BE2C (cell line): ENCODE results near the gene EIF5A2.
"Not testable (repeated sequence)": the region's sequence is repeated elsewhere in the genome, so short reads cannot be mapped to it uniquely, and the experiment has no call there.

Experiments used
- DNase-seq: peaks from one replicate; pipeline ENCODE4 v3.0.0-alpha.2; 2020
- H3K27me3 ChIP-seq: fragments of 250-450 bp; sonication (Bioruptor Pico); 2 replicates; pipeline ENCODE4 v1.5.1; 2020; ENCODE audit warnings: mild to moderate bottlenecking
- H3K36me3 ChIP-seq: fragments of 250-450 bp; sonication (Bioruptor Pico); 2 replicates; pipeline ENCODE4 v1.5.1; 2020; ENCODE audit warnings: mild to moderate bottlenecking
- H3K4me1 ChIP-seq: fragments of 250-450 bp; sonication (Bioruptor Pico); 2 replicates; pipeline ENCODE4 v1.5.1; 2020
- H3K4me3 ChIP-seq: 2 replicates; pipeline ENCODE4 v1.5.1; 2011; ENCODE audit warnings: low read depth, low read length
- H3K9me3 ChIP-seq: fragments of 250-450 bp; sonication (Bioruptor Pico); 2 replicates; pipeline ENCODE4 v1.5.1; 2020
- TF ChIP-seq, protein P1 (sequence below): IDR thresholded peaks from 2 replicates; pipeline ENCODE4 v1.5.1; 2012; ENCODE audit warnings: mild to moderate bottlenecking, low read depth, low read length

The EIF5A2 gene

DNA sequence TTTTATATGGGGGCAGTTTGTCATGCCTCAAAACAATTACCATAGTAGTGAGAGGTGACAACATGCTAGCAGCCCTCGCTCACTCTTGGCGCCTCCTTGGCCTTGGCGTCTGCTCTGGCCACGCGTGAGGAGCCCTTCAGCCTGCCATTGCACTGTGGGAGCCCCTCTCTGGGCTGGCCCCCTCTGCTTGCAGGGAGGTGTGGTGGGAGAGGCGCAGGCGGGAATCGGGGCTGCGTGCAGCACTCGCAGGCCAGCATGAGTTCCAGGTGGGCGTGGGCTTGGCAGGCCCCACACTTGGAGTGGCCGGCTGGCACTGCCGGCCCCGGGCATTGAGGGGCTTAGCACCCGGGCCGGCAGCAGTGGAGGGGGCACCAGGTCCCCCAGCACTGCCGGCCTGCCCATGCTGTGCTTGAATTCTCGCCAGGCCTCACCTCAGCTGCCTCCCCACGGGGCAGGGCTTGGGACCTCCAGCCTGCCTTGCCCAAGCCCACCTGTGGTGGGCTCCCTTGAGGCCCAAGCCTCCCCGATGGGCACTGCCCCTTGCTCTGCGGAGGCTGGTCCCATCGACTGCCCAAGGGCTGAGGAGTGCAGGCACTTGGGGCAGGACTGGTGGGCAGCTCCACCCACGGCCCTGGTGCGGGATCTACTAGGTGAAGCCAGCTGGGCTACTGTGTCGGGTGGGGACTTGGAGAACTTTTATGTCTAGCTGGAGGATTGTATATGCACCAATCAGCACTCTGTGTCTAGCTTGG, 38.8 kb upstream of the EIF5A2 start:
- H3K36me3 ChIP-seq = no peaks in the 10 kb centered on the region
- H3K4me1 ChIP-seq = no peaks in the 10 kb centered on the region
- TF ChIP-seq, protein P1, sequence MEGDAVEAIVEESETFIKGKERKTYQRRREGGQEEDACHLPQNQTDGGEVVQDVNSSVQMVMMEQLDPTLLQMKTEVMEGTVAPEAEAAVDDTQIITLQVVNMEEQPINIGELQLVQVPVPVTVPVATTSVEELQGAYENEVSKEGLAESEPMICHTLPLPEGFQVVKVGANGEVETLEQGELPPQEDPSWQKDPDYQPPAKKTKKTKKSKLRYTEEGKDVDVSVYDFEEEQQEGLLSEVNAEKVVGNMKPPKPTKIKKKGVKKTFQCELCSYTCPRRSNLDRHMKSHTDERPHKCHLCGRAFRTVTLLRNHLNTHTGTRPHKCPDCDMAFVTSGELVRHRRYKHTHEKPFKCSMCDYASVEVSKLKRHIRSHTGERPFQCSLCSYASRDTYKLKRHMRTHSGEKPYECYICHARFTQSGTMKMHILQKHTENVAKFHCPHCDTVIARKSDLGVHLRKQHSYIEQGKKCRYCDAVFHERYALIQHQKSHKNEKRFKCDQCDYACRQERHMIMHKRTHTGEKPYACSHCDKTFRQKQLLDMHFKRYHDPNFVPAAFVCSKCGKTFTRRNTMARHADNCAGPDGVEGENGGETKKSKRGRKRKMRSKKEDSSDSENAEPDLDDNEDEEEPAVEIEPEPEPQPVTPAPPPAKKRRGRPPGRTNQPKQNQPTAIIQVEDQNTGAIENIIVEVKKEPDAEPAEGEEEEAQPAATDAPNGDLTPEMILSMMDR = no peak
- no peak for DNase-seq
- H3K9me3 ChIP-seq = no peaks in the 10 kb centered on the region
- H3K4me3 ChIP-seq = no peak overlapping the region
- no peaks in the 10 kb centered on the region for H3K27me3 ChIP-seq

GRCh38 chr3:170942011-170942410, 33.6 kb upstream of the EIF5A2 start:
- H3K27me3 ChIP-seq = no peaks in the 10 kb centered on the region
- H3K4me3 ChIP-seq = no peak overlapping the region
- H3K9me3 ChIP-seq = 0 out of 2 replicates have a peak, but pooled peaks cover 3% of the 10 kb centered on the region
- no peaks in the 10 kb centered on the region for H3K4me1 ChIP-seq
- no peak for DNase-seq
- TF ChIP-seq, protein P1 = no peak
- H3K36me3 ChIP-seq = no peaks in the 10 kb centered on the region

DNA sequence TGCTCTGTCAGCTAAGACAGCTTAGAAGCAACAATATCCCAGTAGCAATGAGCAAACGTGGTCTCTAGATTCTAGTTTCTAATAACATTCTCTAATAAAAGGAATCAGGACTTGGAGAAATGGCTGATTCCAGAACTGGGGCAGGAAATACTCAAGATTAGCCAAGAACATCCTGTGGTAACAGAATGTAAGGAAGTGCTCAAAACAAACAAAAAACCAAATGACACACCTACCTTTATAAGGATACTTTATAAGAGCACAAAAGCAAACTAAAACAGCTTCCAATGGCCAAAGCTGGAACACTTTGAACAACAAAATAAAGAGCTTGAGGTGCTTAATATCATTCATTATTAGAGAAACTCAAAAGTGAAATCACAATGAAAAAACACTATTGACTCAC, 33.1 kb upstream of the EIF5A2 start:
- DNase-seq = no peak
- TF ChIP-seq, protein P1 = no peak

DNA sequence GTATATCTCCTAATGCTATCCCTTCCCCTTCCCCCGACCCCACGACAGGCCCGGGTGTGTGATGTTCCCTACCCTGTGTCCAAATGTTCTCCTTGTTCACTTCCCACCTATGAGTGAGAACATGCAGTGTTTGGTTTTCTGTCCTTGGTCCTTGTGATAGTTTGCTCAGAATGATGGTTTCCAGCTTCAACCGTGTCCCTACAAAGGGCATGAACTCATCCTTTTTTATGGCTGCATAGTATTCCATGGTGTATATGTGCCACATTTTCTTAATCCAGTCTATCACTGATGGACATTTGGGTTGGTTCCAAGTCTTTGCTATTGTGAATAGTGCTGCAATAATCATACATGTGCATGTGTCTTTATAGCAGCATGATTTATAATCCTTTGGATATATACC, 24.6 kb upstream of the EIF5A2 start:
- not testable (repeated sequence) for H3K27me3 ChIP-seq, DNase-seq, H3K36me3 ChIP-seq, H3K4me1 ChIP-seq, H3K4me3 ChIP-seq, H3K9me3 ChIP-seq

More for the DNA sequence above, 33.1 kb upstream of the EIF5A2 start:
- Histone ChIP-seq H3K9me3 (0 out of 2 replicates have a peak, but pooled peaks cover 3% of the 10 kb centered on the region), H3K4me1 (no peaks in the 10 kb centered on the region), H3K27me3 (no peaks in the 10 kb centered on the region), H3K4me3 (no peak overlapping the region), H3K36me3 (no peaks in the 10 kb centered on the region)

DNA sequence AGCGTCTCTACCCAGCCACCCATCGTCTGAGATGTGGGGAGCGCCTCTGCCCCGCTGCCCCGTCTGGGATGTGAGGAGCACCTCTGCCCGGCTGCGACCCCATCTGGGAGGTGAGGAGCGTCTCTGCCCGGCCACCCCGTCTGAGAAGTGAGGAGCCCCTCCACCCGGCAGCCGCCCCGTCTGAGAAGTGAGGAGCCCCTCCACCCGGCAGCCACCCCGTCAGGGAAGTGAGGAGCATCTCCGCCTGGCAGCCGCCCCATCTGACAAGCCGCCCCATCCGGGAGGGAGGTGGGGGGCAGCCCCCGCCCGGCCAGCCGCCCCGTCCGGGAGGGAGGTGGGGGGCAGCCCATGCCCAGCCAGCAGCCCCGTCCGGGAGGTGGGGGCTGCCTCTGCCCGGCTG, 15.1 kb upstream of the EIF5A2 start:
- not testable (repeated sequence) for H3K27me3 ChIP-seq, H3K36me3 ChIP-seq, DNase-seq, H3K4me1 ChIP-seq, H3K4me3 ChIP-seq, H3K9me3 ChIP-seq

DNA sequence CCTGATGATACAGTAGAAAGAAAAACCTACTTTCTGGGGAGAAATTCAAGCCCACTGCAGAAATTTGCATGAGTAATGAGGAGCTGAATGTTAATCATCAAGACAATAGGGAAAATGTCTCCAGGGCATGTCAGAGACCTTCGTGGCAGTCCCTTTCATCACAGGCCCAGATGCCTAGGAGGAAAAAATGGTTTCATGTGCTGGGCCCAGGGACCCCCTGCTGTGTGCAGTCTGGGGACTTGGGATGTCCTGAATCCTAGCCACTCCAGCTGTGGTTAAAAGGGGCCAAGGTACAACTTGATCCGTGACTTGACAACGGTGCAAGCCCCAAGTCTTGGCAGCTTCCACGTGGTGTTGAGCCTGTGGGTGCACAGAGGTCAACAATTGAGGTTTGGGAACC, 10.3 kb upstream of the EIF5A2 start:
- TF ChIP-seq, protein P1 = no peak
- H3K9me3 ChIP-seq = no peaks in the 10 kb centered on the region; the same call in 1 of the 2 replicates
- H3K36me3 ChIP-seq = no peaks in the 10 kb centered on the region
- no peak overlapping the region for H3K4me3 ChIP-seq
- H3K27me3 ChIP-seq = no peaks in the 10 kb centered on the region
- no peaks in the 10 kb centered on the region for H3K4me1 ChIP-seq
- DNase-seq = no peak

DNA sequence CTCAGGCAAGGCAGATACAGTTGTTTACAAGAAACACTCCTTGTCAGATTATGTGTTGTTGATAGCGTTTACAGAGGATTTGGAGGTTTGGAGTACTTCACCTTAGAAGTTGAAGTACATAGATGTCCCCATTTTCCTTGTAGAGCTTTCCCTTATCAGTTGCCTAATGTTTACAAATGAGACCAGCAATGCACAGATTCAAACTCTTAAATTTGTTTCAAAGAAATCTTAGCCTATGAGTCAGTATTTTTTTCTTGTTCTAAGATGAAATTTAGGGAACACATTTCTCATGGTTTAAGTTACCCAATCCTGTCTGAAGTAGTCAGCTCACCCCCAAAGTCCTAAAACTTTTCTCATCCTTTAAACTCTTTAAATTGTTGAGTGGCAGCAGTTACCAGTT, 6.3 kb upstream of the EIF5A2 start:
- TF ChIP-seq, protein P1 = no peak
- no peaks in the 10 kb centered on the region for H3K36me3 ChIP-seq
- no peaks in the 10 kb centered on the region; the same call in 1 of the 2 replicates for H3K9me3 ChIP-seq
- DNase-seq = no peak
- no peaks in the 10 kb centered on the region for H3K4me1 ChIP-seq
- H3K4me3 ChIP-seq = no peak overlapping the region
- H3K27me3 ChIP-seq = no peaks in the 10 kb centered on the region
